ENCODE data around the gene FAM177A1.
A peak's percentile ranks its signal among the peaks of the same experiment; 100 is the strongest.
"Not testable (repeated sequence)": the region's sequence is repeated elsewhere in the genome, so short reads cannot be mapped to it uniquely, and the experiment has no call there.

The FAM177A1 gene

DNA sequence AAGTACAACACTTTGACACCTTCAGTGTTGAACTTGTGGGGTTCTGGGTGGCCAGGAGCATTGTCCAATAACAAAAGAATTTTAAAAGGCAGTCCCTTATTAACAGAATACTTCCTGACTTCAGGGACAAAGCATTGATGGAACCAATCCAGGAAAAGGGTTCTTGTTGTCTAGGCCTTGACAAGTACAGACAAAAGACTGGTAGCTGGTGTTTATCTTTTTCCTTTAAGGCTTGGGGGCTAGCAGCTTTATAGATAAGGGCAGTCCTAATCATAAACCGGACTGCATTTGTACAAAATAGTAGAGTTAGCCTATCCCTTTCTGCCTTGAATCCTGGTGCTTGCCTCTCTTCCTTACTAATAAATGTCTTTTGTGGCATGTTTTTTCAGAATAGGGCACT is 27.4 kb downstream of the FAM177A1 start:
- Mint-ChIP-seq H3K36me3 (ENCODE audit: insufficient read depth) (peaks cover 29% of the 10 kb centered on the region), H3K27ac (ENCODE audit: low read depth) (no peak overlapping the region)

DNA sequence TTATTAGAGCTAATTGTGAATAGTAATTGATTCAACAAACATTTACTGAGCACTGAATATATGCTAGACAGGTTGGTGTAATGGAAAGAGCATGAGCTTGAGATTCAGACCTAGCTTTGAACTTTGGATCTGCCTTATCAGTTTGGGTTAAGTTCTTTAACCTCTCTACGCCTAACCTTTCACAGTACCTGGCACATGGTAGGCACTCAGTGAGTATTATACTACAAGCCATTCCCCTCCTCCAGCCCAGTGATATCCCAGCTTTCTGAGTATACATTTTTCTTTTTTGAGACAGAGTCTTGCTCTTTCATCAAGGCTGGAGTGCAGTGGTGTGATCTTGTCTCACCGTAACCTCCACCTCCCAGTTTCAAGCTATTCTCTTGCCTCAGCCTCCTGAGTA is 32.0 kb downstream of the FAM177A1 start:
- H3K27me3 Mint-ChIP-seq: no peaks in the 10 kb centered on the region
- H3K4me3 Mint-ChIP-seq: no peak overlapping the region
- peaks cover 30% of the 10 kb centered on the region for H3K36me3 Mint-ChIP-seq (ENCODE audit: insufficient read depth)
- peak overlapping the region; percentile 32 for H3K27ac Mint-ChIP-seq (ENCODE audit: low read depth)
- no peaks in the 10 kb centered on the region for H3K4me1 Mint-ChIP-seq
- no peaks in the 10 kb centered on the region for H3K9me3 Mint-ChIP-seq
- ATAC-seq (replicated peaks; ENCODE audit: extremely low read depth, poor library complexity, severe bottlenecking) (no peak), DNase-seq (ENCODE audit: low spot score in 2 of 2) (no peak)

More for the DNA sequence above, 27.4 kb downstream of the FAM177A1 start:
- H3K27me3 Mint-ChIP-seq: no peaks in the 10 kb centered on the region
- ATAC-seq (replicated peaks; ENCODE audit: extremely low read depth, poor library complexity, severe bottlenecking) (no peak), DNase-seq (ENCODE audit: low spot score in 2 of 2) (no peak)
- H3K9me3 Mint-ChIP-seq: no peaks in the 10 kb centered on the region
- no peaks in the 10 kb centered on the region for H3K4me1 Mint-ChIP-seq
- H3K4me3 Mint-ChIP-seq: no peak overlapping the region

DNA sequence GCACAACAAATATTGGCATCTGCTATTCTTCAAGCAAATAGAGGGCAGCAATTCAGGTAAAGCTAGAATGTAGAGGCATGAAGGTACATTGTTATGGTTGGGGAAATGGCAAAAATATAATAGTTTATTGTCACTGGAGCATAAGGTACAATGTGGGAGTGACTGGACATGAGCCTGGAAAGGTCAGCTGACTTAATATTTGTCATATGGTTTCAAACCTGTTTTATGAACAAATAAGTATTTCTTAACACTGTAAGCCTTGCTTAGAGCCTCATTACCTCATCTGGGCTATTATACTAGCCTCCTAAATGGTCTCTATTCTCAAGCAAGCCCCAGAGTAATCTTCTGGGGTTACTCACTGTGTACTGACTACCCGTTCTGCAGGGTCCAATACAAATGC is 33.7 kb downstream of the FAM177A1 start:
- Mint-ChIP-seq H3K27ac (ENCODE audit: low read depth) (no peak overlapping the region), H3K4me3 (no peak overlapping the region), H3K36me3 (ENCODE audit: insufficient read depth) (peaks cover 38% of the 10 kb centered on the region), H3K27me3 (no peaks in the 10 kb centered on the region), H3K4me1 (no peaks in the 10 kb centered on the region), H3K9me3 (no peaks in the 10 kb centered on the region)
- DNase-seq (ENCODE audit: low spot score in 2 of 2) (no peak), ATAC-seq (replicated peaks; ENCODE audit: extremely low read depth, poor library complexity, severe bottlenecking) (no peak)

DNA sequence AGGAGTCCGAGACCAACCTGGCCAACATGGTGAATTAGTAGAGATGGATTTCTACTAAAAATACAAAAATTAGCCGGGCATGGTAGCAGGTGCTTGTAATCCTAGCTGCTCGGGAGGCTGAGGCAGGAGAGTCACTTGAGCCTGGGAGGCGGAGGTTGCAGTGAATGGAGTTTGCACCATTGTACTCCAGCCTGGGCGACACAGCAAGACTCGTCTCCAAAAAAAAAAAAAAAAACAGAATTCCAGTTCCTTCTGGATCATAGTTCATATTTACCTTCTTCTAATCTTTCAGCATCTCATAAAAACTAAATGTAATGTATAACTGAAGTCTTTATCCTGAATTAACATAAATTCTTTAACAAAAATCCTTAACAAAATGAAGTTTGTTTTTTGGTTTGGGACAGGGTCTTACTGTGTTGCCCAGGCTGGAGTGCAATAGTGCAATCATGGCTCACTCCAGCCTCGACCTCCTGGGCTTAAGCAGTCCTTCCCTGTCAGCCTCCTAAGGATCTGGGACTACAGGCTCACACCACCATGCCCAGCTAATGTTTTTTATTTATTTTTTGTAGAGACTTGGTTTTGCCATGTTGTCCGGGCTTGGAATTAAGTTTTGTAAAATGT is 37.6 kb downstream of the FAM177A1 start:
- Mint-ChIP-seq H3K36me3 (ENCODE audit: insufficient read depth) (peaks cover 54% of the 10 kb centered on the region), H3K27ac (ENCODE audit: low read depth) (no peak overlapping the region), H3K27me3 (no peaks in the 10 kb centered on the region)

DNA sequence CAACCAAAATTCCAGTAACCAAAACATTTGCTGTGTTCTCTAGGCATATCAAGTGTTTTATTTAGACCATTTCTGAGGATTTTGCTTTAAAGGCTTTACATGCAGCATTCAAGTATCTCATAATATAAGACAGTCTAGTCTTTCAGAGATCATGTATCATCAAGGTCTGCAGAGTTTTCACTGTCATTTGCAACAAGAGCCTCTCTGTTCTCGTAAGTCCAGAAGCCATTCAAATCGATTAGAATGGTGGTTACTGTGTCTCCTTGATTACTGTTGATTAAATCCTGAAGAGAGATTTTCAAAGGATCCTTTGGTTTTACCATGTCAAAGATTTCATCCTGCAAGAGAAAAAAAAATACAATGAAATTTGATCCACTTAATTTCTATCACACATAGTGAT is 39.4 kb downstream of the FAM177A1 start:
- DNase-seq (ENCODE audit: low spot score in 2 of 2) (no peak), ATAC-seq (replicated peaks; ENCODE audit: extremely low read depth, poor library complexity, severe bottlenecking) (no peak)
- H3K36me3 Mint-ChIP-seq (ENCODE audit: insufficient read depth): peaks cover 51% of the 10 kb centered on the region
- H3K9me3 Mint-ChIP-seq: no peaks in the 10 kb centered on the region
- H3K4me1 Mint-ChIP-seq: peaks cover 4% of the 10 kb centered on the region
- H3K4me3 Mint-ChIP-seq: no peak overlapping the region
- H3K27ac Mint-ChIP-seq (ENCODE audit: low read depth): peak overlapping the region; percentile 61
- H3K27me3 Mint-ChIP-seq: no peaks in the 10 kb centered on the region

More for the DNA sequence above, 37.6 kb downstream of the FAM177A1 start:
- no peak for DNase-seq (ENCODE audit: low spot score in 2 of 2)
- no peaks in the 10 kb centered on the region for H3K9me3 Mint-ChIP-seq
- ATAC-seq (replicated peaks; ENCODE audit: extremely low read depth, poor library complexity, severe bottlenecking): no peak
- peaks cover 4% of the 10 kb centered on the region for H3K4me1 Mint-ChIP-seq
- no peak overlapping the region for H3K4me3 Mint-ChIP-seq

DNA sequence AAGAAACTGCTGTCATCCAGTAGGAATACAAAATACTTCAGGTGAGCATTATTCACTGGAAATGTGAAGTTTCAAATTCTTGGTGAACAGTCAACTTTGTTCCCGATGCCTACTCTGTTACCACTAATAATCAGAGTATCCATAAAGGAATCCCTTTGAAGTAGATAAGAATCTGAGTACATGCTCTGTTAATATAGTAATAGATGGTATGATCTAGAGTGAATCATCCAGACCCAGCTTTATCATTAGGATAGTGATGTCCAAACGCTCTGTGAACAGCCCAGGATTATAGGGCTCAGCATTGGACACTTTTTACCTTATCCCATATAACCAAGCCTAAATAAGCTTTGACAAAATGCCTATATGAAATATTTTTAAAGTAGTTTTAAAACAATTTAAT is 42.4 kb downstream of the FAM177A1 start:
- H3K4me3 Mint-ChIP-seq: no peak overlapping the region
- H3K9me3 Mint-ChIP-seq: no peaks in the 10 kb centered on the region
- peak overlapping the region; percentile 39 for H3K27ac Mint-ChIP-seq (ENCODE audit: low read depth)
- H3K27me3 Mint-ChIP-seq: no peaks in the 10 kb centered on the region
- peaks cover 4% of the 10 kb centered on the region for H3K4me1 Mint-ChIP-seq
- H3K36me3 Mint-ChIP-seq (ENCODE audit: insufficient read depth): peaks cover 59% of the 10 kb centered on the region
- DNase-seq (ENCODE audit: low spot score in 2 of 2): no peak
- no peak for ATAC-seq (replicated peaks; ENCODE audit: extremely low read depth, poor library complexity, severe bottlenecking)

DNA sequence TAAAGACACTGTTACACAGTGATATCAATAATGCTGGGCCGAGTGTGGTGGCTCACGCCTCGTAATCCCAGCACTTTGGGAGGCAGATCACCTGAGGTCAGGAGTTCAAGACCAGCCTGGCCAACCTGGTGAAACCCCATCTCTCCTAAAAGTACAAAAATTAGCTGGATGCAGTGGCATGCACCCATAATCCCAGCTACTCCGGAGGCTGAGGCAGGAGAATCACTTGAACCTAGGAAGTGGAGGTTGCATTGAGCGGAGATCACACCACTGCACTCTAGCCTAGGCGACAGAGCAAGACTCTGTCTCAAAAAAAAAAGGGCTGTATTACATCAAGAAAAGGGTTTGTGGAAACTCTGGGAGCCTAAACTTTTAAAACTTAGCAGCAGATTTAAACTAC is 48.6 kb downstream of the FAM177A1 start:
- H3K9me3 Mint-ChIP-seq; DNase-seq (ENCODE audit: low spot score in 2 of 2); H3K27ac Mint-ChIP-seq (ENCODE audit: low read depth); H3K27me3 Mint-ChIP-seq; H3K4me1 Mint-ChIP-seq; ATAC-seq (replicated peaks; ENCODE audit: extremely low read depth, poor library complexity, severe bottlenecking); H3K4me3 Mint-ChIP-seq: not testable (repeated sequence)
- H3K36me3 Mint-ChIP-seq (ENCODE audit: insufficient read depth): peaks cover 69% of the 10 kb centered on the region

DNA sequence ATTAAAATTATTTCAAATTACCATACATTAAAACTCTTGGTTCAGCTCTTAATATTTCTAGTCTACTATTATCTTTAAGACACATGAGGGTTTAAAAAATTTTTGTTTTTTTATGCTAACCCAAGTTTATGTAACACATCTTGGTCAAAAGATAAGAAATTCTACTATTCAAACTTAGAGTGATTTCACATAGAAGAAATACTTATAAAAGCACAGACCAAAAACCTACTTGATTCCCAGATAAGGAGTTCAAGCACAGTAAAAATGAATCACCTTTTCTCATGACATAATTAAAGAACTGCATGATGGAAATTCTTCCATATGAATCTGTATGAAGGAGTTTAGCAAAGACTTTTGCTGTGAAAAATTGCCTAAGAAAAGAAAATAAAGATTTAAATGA is 61.8 kb downstream of the FAM177A1 start:
- Mint-ChIP-seq H3K36me3 (ENCODE audit: insufficient read depth) (peaks cover 46% of the 10 kb centered on the region), H3K9me3 (no peaks in the 10 kb centered on the region), H3K27me3 (no peaks in the 10 kb centered on the region), H3K4me3 (no peak overlapping the region), H3K4me1 (peaks cover 2% of the 10 kb centered on the region), H3K27ac (ENCODE audit: low read depth) (no peak overlapping the region)
- ATAC-seq (replicated peaks; ENCODE audit: extremely low read depth, poor library complexity, severe bottlenecking) (no peak), DNase-seq (ENCODE audit: low spot score in 2 of 2) (no peak)

DNA sequence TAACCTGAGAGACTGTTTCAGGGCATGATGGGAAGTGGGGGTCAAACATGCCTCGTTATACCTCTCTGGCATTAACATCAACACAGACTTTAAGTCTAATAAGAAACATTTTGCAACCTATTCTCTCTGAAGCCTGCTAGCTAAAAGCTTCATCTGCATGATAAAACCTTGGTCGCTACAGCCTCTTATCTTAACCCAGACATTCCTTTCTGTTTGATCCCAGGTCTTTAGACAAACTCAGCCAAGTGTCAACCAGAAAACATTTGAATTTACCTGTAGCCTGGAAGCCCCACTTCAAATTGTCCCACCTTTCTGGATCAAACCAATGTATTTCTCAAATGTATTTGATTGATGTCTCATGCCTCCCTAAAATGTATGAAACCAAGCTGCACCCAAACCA is 66.6 kb downstream of the FAM177A1 start:
- H3K4me3 Mint-ChIP-seq: no peak overlapping the region
- peaks cover 23% of the 10 kb centered on the region for H3K4me1 Mint-ChIP-seq
- no peak for DNase-seq (ENCODE audit: low spot score in 2 of 2)
- ATAC-seq (replicated peaks; ENCODE audit: extremely low read depth, poor library complexity, severe bottlenecking): no peak
- peaks cover 63% of the 10 kb centered on the region for H3K36me3 Mint-ChIP-seq (ENCODE audit: insufficient read depth)
- H3K27ac Mint-ChIP-seq (ENCODE audit: low read depth): no peak overlapping the region
- H3K27me3 Mint-ChIP-seq: no peaks in the 10 kb centered on the region
- no peaks in the 10 kb centered on the region for H3K9me3 Mint-ChIP-seq

DNA sequence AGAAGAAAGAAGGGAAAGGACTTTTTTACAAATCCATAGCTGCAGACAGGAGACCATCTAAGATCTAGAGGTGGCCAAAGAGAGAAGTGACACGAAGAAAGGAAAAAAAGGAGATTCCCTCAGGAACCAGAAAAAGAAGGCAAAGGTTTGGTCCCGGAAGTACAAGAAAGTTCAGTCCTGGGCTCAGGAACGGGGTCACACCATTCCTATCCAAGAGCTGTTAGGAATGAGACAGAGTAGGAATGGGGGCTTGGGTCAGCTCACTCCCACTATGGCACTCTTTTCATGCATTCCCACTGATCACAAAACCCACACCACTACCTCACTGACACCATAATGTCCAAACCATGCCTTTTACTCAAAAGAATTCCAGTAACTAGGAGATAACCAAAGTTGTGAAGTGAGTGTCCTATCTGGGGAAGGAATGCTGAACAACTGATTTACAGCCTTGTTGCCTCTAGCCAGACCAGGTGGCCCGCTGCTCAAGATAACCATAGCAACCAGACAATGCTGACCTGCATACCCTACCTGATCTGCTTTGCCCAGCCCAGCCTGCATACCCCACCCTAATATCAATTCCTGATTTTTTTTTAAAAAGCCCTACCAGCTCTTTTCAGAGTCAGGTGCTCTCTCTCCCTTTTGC is 67.4 kb downstream of the FAM177A1 start:
- H3K27me3 Mint-ChIP-seq: no peaks in the 10 kb centered on the region
- H3K36me3 Mint-ChIP-seq (ENCODE audit: insufficient read depth): peaks cover 65% of the 10 kb centered on the region
- H3K9me3 Mint-ChIP-seq: no peaks in the 10 kb centered on the region
- H3K27ac Mint-ChIP-seq (ENCODE audit: low read depth): no peak overlapping the region
- no peak overlapping the region for H3K4me3 Mint-ChIP-seq
- peaks cover 30% of the 10 kb centered on the region for H3K4me1 Mint-ChIP-seq
- ATAC-seq (replicated peaks; ENCODE audit: extremely low read depth, poor library complexity, severe bottlenecking) (no peak), DNase-seq (ENCODE audit: low spot score in 2 of 2) (no peak)

DNA sequence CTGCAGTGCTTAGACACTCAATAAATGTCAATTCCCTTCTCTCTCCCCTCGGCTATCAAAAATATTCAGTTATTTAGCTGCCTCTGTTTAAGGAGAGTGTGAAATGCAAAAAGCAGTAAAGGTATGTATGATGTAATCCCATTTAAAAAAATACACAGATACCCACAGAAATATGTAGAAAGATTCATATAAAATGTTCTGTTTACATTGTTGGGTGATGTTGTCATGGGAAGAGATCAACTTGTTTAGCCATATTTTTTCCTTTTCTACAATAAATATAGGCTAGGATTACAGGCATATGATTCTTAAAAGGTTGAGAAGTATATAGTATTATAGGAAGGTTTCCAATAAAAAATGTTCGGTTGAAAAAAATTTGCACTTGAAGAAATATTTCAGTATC is 68.0 kb downstream of the FAM177A1 start:
- Mint-ChIP-seq H3K27ac (ENCODE audit: low read depth) (no peak overlapping the region), H3K9me3 (no peaks in the 10 kb centered on the region), H3K27me3 (no peaks in the 10 kb centered on the region), H3K4me1 (peaks cover 30% of the 10 kb centered on the region), H3K36me3 (ENCODE audit: insufficient read depth) (peaks cover 65% of the 10 kb centered on the region), H3K4me3 (no peak overlapping the region)
- no peak for DNase-seq (ENCODE audit: low spot score in 2 of 2)
- no peak for ATAC-seq (replicated peaks; ENCODE audit: extremely low read depth, poor library complexity, severe bottlenecking)

DNA sequence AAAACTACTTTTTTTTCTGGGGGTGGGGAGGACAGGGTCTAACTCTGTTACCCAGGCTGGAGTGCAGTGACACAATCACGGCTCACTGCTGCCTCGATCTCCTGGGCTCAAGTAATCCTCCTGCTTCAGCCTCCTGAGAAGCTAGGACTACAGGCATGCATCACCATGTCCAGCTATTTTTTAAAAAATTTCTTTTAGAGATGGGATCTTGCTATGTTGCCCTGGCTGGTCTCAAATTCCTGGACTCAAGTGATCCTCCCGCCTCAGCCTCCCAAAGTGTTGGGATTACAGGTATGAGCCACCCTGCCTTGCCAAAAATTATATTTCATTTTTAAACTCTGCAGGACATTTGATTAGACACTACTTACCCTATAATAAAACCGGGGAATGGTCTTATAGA is 70.2 kb downstream of the FAM177A1 start:
- no peak for ATAC-seq (replicated peaks; ENCODE audit: extremely low read depth, poor library complexity, severe bottlenecking)
- Mint-ChIP-seq H3K4me1 (peaks cover 45% of the 10 kb centered on the region), H3K9me3 (no peaks in the 10 kb centered on the region), H3K27me3 (no peaks in the 10 kb centered on the region), H3K27ac (ENCODE audit: low read depth) (no peak overlapping the region), H3K4me3 (no peak overlapping the region), H3K36me3 (ENCODE audit: insufficient read depth) (peaks cover 64% of the 10 kb centered on the region)
- no peak for DNase-seq (ENCODE audit: low spot score in 2 of 2)

DNA sequence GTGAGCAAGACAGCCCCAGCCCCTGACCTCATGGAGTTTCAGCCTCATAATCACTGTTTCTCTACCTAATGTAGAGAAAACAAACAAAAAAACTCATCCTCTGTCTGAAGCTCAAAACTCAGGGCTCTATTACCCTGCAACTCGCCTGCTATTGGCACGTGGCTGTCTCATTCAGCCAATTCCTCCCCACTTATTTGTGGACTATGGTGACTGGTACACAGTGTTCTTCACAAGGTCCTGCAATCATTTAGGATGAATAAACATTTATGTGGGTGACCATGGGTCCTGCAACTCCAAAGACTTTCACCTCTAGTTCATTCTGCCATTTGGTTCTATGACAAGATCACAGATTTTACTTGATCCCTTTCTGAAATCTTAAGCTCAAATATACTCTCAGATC is 71.0 kb downstream of the FAM177A1 start:
- peak overlapping the region; percentile 47 for H3K4me3 Mint-ChIP-seq
- no peaks in the 10 kb centered on the region for H3K9me3 Mint-ChIP-seq
- peaks cover 62% of the 10 kb centered on the region for H3K36me3 Mint-ChIP-seq (ENCODE audit: insufficient read depth)
- H3K27ac Mint-ChIP-seq (ENCODE audit: low read depth): peak overlapping the region; percentile 35
- H3K4me1 Mint-ChIP-seq: peaks cover 48% of the 10 kb centered on the region
- H3K27me3 Mint-ChIP-seq: no peaks in the 10 kb centered on the region
- no peak for ATAC-seq (replicated peaks; ENCODE audit: extremely low read depth, poor library complexity, severe bottlenecking)
- DNase-seq (ENCODE audit: low spot score in 2 of 2): no peak
